Stomach smooth muscle (tissue), 2 donors: ENCODE data around the gene ZFAND2A.
"Not testable (repeated sequence)": the region's sequence is repeated elsewhere in the genome, so short reads cannot be mapped to it uniquely, and the experiment has no call there.

Experiments used
- H3K27ac ChIP-seq: one replicate; pipeline ENCODE4 v1.7.0; 2013; ENCODE audit warnings: mild to moderate bottlenecking, low read length, inconsistent platforms
- H3K27me3 ChIP-seq, 2 donors: one replicate each; pipeline ENCODE4 v1.7.0; 2013; ENCODE audit warnings: low read length in 2 of 2; ENCODE audit not compliant: insufficient read depth in 2 of 2, control insufficient read depth in 1 of 2
- H3K36me3 ChIP-seq, 2 donors: one replicate each; pipeline ENCODE4 v1.7.0; 2013; ENCODE audit warnings: low read length in 2 of 2; ENCODE audit not compliant: control insufficient read depth in 2 of 2, insufficient read depth in 2 of 2
- H3K4me1 ChIP-seq: one replicate; pipeline ENCODE4 v1.7.0; 2013; ENCODE audit warnings: low read length; ENCODE audit not compliant: control insufficient read depth, insufficient read depth
- H3K4me3 ChIP-seq, 2 donors: one replicate each; pipeline ENCODE4 v1.7.0; 2013; ENCODE audit warnings: low read length in 2 of 2
- H3K9ac ChIP-seq, 2 donors: one replicate each; pipeline ENCODE4 v1.7.0; 2013; ENCODE audit warnings: low read length in 2 of 2, mild to moderate bottlenecking in 1 of 2
- H3K9me3 ChIP-seq, 2 donors: one replicate each; pipeline ENCODE4 v1.7.0; 2013; ENCODE audit warnings: low read length in 2 of 2; ENCODE audit not compliant: control insufficient read depth in 2 of 2
- donor health status: healthy.
- donor health status: Pancreatic carcinoma.

ZFAND2A gene

DNA sequence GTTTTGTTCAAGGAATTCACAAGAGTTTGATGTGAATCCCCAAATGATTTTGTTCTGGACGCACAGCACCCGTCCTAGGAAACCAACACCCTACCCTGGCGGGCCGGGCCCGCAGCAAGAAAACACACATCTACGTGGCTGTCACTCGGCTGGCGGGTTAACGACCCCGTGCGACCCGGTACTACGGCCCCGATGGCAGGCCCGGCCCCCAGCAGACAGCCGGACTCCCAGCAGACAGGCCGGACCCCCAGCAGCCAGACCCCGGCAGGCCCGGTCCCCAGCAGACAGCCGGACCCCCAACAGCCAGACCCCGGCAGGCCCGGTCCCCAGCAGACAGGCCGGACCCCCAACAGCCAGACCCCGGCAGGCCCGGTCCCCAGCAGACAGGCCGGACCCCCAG is 765 bp downstream of the ZFAND2A start:
- not testable (repeated sequence) for H3K27me3 ChIP-seq, H3K9me3 ChIP-seq
- Histone ChIP-seq H3K4me1 (peaks cover 20% of the 10 kb centered on the region), H3K36me3 (peaks cover 15 to 27% of the 10 kb centered on the region in 2 donors), H3K9ac (peak overlapping the region; percentile 80 to 91), H3K27ac (peak overlapping the region; percentile 93), H3K4me3 (peak overlapping the region; percentile 86 to 99)

DNA sequence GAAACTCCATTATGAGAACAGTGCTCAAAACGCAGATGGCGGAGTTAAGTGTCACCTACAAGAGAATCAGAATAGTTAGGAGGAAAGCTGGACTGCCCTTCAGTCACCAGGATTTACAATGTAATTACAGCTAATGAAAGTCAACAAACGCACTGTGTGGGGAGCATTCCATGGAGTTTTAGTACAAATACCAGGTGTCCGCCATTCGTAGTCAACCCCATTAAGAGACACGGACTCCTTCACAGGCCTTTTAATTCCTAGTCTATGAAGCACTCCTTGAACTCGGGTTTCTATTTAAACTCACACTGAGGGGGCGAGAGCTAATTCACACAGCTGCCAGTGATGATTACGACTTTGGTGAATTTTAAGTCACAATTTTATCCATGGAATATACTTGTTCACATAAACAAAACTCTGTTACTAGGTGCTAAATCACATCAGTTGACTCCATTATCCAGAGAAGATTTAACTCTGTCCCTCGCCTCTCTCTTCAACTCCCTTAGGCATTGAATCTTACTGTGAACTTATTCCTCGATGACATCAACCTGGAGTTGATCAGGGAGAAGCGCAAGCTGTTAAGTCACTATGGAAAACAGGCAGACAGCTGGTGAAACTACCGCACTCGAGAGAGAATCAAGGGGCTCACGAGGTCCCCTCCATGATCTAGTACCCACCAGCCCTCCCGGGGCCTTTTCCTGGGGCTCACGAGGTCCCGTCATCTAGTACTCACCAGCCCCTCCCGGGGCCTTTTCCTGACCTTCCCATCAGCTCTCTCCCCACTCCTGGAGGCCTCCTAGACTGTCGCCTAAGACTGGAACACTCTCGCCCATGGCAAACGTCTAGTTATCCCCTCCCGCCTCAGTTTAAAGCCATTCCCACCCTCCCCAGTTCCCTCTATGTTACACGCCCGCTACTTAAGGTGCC is 1.5 kb downstream of the ZFAND2A start:
- Histone ChIP-seq H3K4me3 (peak overlapping the region; percentile 86 to 99), H3K27ac (no peak overlapping the region), H3K27me3 (no peaks in the 10 kb centered on the region), H3K36me3 (peaks cover 15 to 34% of the 10 kb centered on the region in 2 donors), H3K9me3 (no peaks in the 10 kb centered on the region), H3K4me1 (peaks cover 20% of the 10 kb centered on the region), H3K9ac (peak overlapping the region; percentile 80 to 91)

DNA sequence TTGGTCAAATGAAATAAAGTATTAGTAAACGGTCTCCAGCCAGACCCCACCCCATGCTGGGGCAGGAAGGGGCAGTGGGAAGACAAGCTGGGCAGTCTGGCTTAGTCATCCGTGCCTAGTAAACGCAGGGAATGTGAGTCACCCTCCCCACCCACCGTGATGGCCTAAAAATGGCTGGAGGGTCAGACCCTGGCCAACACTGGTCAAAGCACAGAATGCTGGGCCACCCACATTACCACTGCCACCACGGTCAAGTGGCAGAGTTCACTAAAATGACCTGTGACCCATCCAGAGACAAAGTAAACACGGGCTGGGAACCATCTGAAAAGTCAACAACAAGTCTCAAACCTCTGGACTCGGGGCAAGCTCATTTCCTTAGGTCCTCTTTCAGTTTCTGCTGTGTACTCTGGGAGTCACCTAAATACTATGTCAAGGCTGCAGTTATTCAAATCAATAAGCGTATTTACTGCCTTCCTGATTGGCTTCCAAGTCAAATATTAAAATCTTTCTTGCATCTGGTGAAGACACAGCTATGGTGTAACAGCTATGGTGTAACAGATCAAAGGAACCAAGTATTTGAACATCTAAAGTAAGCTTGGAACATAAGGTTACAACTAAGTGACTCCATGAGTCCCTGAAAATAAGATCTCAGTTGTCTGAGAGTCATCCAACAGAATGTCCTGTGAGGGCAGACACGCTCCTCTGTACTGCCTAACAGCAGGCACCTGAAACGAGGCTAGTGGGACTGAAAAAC is 3.0 kb downstream of the ZFAND2A start:
- peaks cover 20% of the 10 kb centered on the region for H3K4me1 ChIP-seq
- peaks cover 24 to 47% of the 10 kb centered on the region in 2 donors for H3K36me3 ChIP-seq
- no peaks in the 10 kb centered on the region for H3K9me3 ChIP-seq
- no peak overlapping the region for H3K27ac ChIP-seq
- H3K9ac ChIP-seq = no peak overlapping the region
- no peak overlapping the region for H3K4me3 ChIP-seq
- H3K27me3 ChIP-seq = no peaks in the 10 kb centered on the region

- not testable (repeated sequence) for H3K9me3 ChIP-seq, H3K9ac ChIP-seq, H3K27ac ChIP-seq, H3K4me3 ChIP-seq, H3K27me3 ChIP-seq
- Histone ChIP-seq H3K36me3 (peaks cover 27 to 52% of the 10 kb centered on the region in 2 donors), H3K4me1 (peaks cover 20% of the 10 kb centered on the region)
Observed at GRCh38 chr7:1155818-1156781, 3.9 kb downstream of the ZFAND2A start.

DNA sequence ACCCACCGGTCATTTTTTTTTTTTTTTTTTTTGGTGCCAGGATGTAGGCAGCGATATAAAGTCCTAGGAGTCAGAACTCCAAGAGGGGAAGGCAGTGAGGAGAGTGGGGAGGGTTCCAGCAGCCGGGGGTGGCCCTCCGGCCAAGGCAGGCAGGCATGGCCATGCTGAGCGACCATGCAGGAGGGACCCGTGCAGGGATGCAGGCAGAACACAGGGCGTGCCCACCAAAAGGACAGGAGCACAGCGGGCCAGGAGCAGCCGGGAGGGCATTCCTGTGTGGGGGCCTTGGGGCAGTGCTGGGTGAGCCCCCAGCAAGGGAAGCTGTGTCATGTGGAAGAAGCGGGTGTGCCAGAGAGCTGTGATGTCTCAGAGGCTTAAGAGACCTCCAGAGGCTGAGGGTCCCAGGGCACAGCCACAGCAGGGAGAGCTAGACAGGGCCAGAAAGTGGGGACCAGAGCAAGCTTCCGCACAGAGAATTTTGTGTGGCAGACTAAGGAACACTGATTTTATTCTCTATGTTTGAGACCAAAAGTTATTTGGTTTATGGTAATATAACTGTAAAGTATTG is 5.7 kb downstream of the ZFAND2A start:
- H3K4me1 ChIP-seq = peaks cover 14% of the 10 kb centered on the region
- no peak overlapping the region for H3K4me3 ChIP-seq
- no peak overlapping the region for H3K9ac ChIP-seq
- no peak overlapping the region for H3K27ac ChIP-seq
- H3K9me3 ChIP-seq = no peaks in the 10 kb centered on the region
- peaks cover 29 to 56% of the 10 kb centered on the region in 2 donors for H3K36me3 ChIP-seq
- H3K27me3 ChIP-seq = no peaks in the 10 kb centered on the region

DNA sequence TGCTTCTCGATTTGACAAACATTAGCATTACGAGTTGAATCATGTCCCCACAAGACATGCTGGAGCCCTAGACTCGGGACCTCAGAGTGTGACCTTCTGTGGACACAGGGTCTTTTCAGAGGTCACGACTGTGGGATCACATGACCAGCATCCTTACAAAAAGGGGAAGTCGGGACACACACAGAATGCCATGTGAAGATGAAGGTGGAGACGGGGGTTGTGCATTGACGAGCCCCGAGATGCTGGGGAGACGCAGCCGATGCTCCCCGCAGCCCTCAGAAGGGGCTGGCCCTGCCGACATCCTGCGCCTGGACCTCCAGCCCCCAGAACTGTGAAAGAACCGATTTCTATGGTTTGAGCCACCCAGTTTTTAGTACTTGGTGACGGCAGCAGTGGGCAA is 7.5 kb downstream of the ZFAND2A start:
- Histone ChIP-seq H3K36me3 (peaks cover 30 to 54% of the 10 kb centered on the region in 2 donors), H3K27me3 (no peaks in the 10 kb centered on the region), H3K9ac (no peak overlapping the region), H3K4me3 (no peak overlapping the region), H3K9me3 (no peaks in the 10 kb centered on the region), H3K4me1 (peaks cover 2% of the 10 kb centered on the region), H3K27ac (no peak overlapping the region)

DNA sequence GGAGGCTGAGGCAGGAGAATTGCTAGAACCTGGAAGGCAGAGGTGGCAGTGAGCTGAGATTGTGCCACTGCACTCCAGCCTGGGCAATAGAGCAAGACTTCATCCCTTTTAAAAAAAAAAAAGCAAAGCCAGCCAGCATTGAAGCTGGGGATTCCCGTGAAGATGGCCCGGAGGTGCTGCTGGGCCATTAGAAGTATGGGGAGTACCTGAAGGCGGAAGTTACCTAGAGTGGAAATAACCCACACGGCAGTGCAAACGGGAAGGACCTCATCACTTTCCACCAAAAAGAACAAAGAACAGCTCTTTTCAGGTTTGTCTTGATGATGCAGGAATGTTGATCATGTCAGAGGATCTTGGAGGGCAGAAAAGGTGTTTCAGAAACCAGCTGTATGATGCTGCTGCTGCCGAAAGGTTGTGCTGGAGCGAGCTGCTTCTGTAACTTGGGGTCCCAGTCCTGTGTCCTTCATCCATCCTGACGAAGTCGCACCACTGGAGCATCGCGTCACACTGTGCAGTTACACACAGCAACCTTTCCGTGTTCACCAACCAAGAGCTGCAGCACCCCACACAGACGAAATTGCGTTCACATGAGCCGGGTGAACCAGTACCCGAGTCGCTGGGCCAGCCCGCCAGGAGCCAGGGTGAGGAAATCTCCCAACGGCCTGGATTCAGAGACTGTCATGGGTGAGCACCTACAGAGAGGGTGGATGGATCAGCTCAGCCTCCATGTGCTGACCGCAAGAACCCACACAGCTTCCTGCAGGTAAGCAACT is 8.2 kb downstream of the ZFAND2A start:
- H3K27ac ChIP-seq = no peak overlapping the region
- H3K36me3 ChIP-seq = peaks cover 29 to 47% of the 10 kb centered on the region in 2 donors

DNA sequence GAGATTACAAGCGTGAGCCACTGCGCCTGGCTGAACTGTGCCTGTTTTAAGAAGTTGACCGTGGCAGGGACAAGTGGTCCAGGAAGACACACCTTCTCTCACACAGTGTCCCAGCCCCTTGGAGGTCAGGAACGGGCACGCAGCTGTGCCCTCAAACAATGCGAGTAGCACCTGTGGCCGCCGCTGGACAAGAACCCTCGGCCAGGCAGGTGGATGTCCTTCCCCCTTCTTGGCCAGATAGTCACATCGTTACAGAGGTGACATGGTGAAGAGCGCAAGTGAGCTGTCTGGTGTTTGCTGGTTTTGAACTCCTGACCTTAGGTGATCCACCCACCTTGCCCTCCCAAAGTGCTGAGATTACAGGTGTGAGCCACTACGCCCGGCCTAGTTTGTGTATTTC is 8.8 kb downstream of the ZFAND2A start:
- Histone ChIP-seq H3K36me3 (peaks cover 26 to 43% of the 10 kb centered on the region in 2 donors), H3K9ac (no peak overlapping the region), H3K4me3 (no peak overlapping the region), H3K27ac (no peak overlapping the region), H3K27me3 (no peaks in the 10 kb centered on the region), H3K9me3 (no peaks in the 10 kb centered on the region), H3K4me1 (no peaks in the 10 kb centered on the region)

More for the DNA sequence above, 8.2 kb downstream of the ZFAND2A start:
- Histone ChIP-seq H3K27me3 (no peaks in the 10 kb centered on the region), H3K9ac (no peak overlapping the region), H3K9me3 (no peaks in the 10 kb centered on the region), H3K4me1 (peaks cover 2% of the 10 kb centered on the region), H3K4me3 (no peak overlapping the region)

GRCh38 chr7:1150400-1151002 is 9.5 kb downstream of the ZFAND2A start:
- Histone ChIP-seq H3K27ac (no peak overlapping the region), H3K4me1 (no peaks in the 10 kb centered on the region), H3K9ac (no peak overlapping the region), H3K27me3 (no peaks in the 10 kb centered on the region), H3K36me3 (peaks cover 22 to 39% of the 10 kb centered on the region in 2 donors), H3K4me3 (no peak overlapping the region), H3K9me3 (no peaks in the 10 kb centered on the region)
